HG03565 (cell line): ENCODE data around the gene BOK.
"Not testable (repeated sequence)": the region's sequence is repeated elsewhere in the genome, so short reads cannot be mapped to it uniquely, and the experiment has no call there.

Experiments used
- ATAC-seq: cut with Tn5 transposase; IDR thresholded peaks from one replicate; pipeline ENCODE4 v1.9.1; 2021; ENCODE audit warnings: mild to moderate bottlenecking, moderate library complexity; ENCODE audit not compliant: unreplicated experiment

Gene BOK

GRCh38 chr2:241555711-241556110 is 2.8 kb upstream of the BOK start:
- ATAC-seq: no peak

- no peak for ATAC-seq
Measured at GRCh38 chr2:241556746-241557145, 1.8 kb upstream of the BOK start.

- no peak for ATAC-seq
Measured at GRCh38 chr2:241559323-241560161, 997 bp downstream of the BOK start.

- no peak for ATAC-seq
Measured at GRCh38 chr2:241560162-241560882, 1.8 kb downstream of the BOK start.

GRCh38 chr2:241560883-241561474 is 2.4 kb downstream of the BOK start:
- no peak for ATAC-seq

GRCh38 chr2:241561832-241562231 is 3.3 kb downstream of the BOK start:
- no peak for ATAC-seq

- ATAC-seq: no peak
Measured at GRCh38 chr2:241562269-241562891, 3.8 kb downstream of the BOK start.

- ATAC-seq: no peak
Measured at GRCh38 chr2:241563031-241563507, 4.5 kb downstream of the BOK start.

- ATAC-seq: no peak
Measured at GRCh38 chr2:241563571-241563980, 5.0 kb downstream of the BOK start.

GRCh38 chr2:241563981-241564595 is 5.5 kb downstream of the BOK start:
- no peak for ATAC-seq

GRCh38 chr2:241564596-241565410 is 6.3 kb downstream of the BOK start:
- no peak for ATAC-seq

- ATAC-seq: no peak
Measured at GRCh38 chr2:241565411-241565810, 6.9 kb downstream of the BOK start.

GRCh38 chr2:241566021-241566420 is 7.5 kb downstream of the BOK start:
- ATAC-seq: not testable (repeated sequence)

GRCh38 chr2:241566468-241566867 is 7.9 kb downstream of the BOK start:
- ATAC-seq: no peak

- not testable (repeated sequence) for ATAC-seq
Measured at GRCh38 chr2:241567266-241567665, 8.7 kb downstream of the BOK start.

GRCh38 chr2:241567776-241568175 is 9.2 kb downstream of the BOK start:
- no peak for ATAC-seq

- ATAC-seq: no peak
Measured at GRCh38 chr2:241568726-241569125, 10.2 kb downstream of the BOK start.

- ATAC-seq: no peak
Measured at GRCh38 chr2:241569831-241570281, 11.3 kb downstream of the BOK start.

GRCh38 chr2:241570961-241571581 is 12.5 kb downstream of the BOK start:
- ATAC-seq: no peak
